HG03460 (cell line): ENCODE data around the gene HLCS.

Experiments
- ATAC-seq: cut with Tn5 transposase; IDR thresholded peaks from one replicate; pipeline ENCODE4 v1.9.1; 2021; ENCODE audit not compliant: unreplicated experiment

The HLCS gene

DNA sequence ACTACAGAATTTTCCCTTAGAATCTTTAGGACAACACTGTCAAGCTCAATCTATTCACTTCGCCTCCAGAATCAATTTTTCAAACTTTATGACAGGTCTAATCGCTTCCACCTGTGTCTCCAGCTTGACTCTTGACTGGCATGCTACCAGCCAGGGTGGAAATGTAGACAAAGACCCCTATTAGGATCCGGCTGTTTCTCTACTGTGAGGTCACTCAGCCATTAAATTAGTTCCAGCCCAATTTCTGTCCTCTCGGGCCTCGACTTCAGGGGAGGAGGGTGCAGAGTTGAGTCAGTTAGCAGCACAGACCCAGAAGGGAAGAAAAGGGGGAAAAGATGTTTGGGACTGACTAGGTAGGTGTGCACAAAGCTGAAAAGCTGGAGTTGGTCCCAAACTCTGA, 78.5 kb downstream of the HLCS start:
- ATAC-seq = no peak

DNA sequence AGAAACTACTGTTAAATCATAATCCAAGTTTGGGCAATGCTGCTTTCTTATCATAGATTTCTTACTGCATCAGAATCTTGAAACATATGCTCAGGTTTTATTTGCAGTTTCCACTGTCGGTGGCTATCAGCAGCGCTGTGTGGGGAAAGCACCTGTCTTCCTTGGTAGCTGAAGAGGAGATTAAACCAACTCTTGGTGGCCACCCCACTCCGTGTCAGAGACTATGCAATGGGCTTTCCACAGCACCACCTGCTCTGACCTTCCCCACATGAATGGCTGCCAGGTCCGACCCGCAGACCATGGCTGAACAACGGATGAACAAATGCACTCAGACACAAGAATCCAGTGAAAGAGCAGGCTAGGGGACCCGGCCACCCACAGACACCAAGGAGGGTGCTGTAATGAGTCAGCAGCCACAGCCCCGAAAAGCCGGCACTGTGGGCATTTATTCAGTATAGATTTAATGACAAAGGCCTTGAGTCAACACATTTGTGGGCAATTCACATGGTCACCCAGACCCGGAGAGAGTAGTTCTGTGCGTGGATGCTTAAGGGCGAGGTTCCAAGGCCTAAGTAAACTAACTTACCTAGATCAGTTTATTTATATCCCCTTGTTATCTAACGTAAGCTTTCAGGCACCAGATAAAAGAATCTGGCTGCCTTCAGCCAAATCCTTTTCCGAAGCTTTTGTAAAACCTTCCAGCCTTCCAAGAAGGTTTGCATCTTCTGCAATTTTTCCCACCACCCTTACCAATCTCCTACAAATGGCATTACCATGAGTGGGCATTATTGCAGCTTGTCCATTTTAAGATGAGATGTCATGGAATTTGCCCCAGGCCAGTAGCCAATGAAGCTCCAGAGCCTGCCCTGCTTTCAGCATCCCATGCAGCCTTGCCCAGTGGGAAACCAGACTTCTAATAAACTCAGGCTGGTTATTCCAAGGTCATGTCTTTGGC, 82.7 kb downstream of the HLCS start:
- no peak for ATAC-seq

DNA sequence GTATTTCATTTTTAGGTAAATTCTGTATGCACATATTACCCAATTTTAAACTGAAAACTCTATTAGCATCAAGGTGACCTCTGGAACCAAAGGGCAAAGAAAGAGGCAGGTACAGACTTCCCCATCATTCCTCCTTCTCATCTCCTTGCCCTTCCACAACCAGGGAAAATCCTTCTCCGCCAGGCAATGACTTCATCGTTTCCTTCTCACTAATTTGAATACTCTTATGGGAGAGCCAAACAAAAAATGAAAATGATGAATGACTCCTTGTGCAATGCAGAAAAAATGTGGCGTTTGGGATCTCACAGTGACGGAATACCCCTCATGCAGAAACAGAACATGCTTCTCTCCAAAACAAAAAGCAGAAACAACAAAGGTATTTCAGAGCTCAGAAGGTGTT, 83.7 kb downstream of the HLCS start:
- no peak for ATAC-seq

DNA sequence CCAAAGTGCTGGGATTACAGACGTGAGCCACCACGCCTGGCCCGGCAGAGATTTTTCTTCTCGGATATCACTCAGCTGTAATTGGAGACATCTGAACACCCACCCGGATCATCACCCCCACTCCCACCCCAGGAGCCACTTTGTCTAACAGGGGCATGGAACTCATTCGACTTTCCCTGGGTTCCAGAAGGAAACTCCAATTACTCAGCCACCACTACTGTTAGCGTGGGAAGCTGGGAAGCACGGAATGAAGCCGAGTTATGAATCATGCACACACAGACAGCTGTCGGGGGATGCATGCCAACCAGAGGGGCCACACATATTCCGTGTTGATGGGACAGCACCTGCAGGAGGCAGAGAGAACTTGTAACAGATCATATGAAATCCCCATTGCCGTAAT, 85.2 kb downstream of the HLCS start:
- ATAC-seq = no peak

DNA sequence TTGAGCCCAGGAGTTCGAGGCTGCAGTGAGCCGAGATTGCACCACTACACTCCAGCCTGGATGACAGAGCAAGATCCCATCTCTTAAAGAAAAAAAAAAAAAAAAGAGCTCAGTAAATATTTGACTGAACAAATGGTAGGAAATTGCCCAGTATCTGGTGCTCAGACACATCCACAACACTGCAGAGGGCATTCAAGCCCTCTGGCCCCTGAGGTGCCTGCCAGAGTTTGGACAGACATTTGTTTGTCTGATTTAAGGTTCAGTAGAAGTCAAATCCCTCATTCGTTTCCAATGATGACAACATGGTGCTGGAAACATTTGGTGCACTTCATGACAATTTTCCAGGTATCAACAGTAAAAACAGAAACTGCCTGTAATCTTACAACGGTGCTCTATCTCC, 86.6 kb downstream of the HLCS start:
- ATAC-seq = no peak

DNA sequence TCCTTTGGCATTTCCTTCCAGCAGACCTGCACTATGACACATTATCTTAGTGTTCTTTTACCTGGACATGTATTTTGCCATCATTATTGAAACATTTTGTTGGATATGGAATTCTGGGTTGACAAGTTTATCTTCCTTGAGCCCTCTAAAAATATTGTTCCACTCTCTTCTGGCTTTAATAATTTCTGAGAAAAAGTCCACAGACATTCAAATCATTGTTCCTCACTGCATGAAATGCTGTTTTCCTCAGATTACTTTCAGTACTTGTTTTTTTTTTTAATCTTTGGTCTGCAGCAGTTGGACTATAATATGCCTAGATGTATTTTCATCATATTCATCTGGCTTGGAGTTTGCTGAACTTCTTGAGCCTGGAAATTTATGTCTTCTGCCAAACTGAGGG, 88.7 kb downstream of the HLCS start:
- no peak for ATAC-seq

DNA sequence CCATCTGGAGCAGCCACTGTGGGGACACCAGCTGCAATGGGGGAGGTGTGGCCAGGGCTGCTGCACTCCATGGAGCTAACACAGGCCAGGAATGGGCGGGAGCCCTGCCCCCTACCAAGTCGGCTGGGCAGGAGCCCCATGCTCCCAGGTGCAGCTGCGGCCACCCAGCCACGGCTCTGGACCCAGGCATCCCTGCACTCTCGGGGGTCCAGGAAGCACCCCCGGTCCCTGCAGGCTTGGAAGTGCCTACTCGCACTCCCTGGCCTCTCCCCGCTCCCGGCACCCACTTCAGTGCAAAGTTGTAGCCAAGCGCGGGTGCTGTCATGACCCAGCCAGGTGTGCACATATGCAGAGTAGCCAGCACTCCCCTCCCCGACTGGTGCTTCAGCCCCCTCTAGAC, 91.8 kb downstream of the HLCS start:
- ATAC-seq = no peak

DNA sequence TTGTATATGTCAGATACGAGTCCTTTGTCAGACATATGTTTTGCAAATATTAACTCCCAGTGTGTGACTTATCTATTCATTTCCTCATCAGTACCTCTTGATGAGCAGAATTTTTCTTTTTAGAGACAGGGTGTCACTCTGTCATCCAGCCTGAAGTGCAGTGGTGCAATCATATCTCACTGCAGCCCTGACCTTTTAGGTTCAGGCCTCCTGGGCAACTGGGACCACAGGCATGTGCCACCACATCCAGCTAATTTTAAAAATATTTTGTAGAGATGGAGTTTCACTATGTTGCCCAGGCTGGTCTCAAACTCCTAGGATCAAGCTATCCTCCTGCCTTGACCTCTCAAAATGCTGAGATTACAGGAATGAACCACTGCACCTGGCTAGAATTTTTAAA, 93.0 kb downstream of the HLCS start:
- ATAC-seq = no peak

DNA sequence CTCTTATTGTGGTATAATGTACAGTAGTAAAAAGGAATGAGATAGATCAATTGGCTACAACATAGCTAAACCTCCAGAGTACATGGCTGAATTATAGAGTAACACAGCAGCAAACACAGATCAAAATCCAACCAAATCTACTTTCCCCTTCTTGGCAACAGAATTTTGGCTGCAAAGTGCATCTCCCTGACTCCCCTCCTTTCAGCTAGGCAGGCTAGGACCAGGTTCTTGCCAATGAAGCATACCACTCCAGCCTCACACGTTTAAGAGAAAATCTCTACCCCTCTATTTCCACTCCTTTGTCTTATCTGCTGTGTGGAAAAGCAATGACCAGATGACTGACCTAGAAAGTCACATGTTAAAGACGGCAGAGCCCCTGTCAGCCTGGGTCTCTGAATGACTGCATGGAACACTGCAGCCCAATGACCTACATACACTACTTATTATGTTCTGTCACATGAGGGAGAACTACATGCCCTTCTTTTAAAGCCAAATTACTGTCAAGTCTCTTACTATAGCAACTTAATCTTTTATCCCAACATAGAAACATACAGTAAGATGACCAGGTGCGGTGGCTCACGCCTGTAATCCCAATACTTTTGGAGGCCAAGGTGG, 99.1 kb downstream of the HLCS start:
- ATAC-seq = no peak

DNA sequence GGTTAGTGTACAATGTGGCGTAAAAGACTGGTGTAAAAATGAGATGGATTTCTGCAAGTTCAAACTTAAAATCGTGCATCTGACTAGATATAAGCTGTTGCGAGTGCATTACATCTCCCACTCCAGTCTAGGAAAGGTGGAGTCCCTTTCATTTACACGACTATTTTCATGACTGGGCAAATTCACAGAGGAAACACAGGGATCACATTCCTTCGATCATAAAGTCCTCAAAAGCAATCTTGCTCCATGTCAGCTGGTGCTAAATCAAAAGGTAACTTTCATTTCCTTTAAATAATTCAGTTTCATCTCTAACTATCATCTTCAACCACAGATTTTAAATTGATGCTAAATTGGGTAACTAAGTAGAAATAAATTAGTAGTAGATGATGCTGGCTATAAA, 100.0 kb downstream of the HLCS start:
- ATAC-seq = no peak

DNA sequence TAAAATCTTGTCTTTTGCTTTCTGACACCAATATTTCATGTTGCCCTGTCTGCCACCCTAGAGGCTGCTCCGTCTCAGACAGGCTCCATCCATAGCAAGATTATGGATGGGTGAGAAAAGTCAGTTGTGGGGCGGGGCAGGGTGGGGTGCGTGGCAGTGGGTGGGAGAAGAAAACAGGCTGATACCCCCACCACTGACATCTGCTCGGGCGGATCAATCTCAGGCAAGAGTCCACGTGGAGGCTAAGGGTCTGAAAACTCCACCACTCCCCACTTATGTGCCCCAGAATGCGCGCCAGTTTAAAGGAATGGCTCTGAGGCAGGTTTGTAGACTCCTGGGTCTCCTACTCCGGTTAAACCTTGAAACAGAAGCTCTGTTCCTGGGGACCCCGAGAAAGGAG, 101.5 kb downstream of the HLCS start:
- no peak for ATAC-seq

DNA sequence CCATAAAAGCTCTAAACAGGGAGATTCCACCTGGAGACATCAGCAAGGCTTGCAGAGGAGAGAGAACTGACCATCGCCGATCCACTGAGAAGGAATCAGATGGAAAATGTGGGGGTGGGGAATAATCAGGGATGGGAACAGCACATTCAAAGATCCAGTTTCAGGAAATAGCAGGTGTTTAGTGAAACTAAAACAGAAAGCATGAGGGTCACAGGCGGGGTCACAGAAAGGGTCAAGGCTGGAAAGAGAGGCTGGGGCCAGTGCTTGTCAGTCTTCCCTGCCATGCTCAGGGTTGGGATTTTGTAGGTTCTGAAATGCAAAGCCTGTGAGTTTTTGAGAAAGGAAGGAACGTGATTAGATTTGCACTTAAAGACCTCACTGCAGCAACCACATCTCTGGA, 103.2 kb downstream of the HLCS start:
- ATAC-seq = no peak

DNA sequence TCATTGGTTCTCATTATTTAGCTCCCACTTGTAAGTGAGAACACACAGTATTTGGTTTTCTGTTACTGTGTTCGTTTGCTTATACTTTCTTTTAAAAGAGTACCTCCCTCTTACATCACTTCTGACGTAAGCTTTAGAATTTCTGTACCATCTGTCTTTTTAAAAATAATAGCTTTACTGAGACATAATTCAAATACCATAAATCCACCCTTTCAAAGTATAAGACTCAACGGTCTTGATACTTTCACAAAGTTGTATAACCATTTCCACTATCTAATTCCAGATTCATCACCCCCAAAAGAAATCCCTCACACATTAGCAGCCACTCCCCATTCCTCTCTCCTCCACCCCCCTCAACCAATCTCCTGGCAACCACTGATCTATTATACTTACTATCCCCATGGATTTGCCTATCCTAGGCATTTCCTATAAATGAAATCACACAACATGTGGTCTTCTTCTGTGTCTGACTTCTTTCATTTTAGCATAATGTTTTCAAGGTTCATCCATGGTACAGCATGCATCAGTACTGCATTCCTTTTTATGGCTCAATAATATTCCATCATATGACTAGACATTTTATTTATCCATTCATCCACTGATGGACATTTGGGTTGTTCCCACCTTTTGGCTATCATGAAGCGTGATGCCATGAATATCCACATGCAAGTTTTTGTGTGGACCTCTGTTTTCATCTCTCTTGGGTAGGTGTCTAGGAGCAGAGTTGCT, 104.7 kb downstream of the HLCS start:
- no peak for ATAC-seq

DNA sequence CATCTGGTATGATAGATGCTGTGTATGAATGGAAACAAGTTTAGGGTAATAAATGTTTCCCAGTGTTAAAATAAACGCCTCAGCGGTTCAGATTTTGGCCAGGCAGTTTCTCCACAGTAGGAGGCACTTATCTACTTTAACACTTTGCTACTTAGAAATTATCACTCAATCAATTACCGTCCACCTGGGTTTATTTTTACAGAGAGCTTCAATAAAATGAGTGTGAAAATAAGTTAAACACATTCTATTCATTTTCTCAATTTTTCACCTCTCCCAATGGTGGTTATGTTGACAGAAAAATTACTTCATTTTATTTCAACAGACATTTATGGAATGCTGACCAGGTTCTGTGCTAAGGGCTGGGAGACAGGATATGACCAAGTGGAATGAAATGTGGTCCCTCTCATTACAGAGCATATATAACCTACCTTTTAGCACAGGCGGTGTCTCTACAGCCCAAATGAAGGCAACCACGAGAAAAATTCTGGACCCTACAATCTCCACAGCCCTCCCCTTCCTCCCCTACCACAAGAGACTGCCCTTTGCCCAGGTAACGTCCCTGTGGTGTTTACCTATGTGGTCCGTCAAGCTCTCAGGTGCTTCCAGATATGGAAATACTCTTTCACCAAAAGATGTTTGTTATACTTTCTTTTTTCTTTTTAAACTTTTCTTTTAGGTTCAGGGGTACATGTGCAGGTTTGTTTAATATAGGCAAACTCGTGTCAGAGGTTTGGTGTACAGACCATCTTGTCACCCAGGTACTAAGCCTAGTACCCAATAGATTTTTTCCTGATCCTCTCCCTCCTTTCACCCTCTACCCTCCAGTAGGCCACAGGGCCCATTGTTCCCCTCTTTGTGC, 105.5 kb downstream of the HLCS start:
- no peak for ATAC-seq

DNA sequence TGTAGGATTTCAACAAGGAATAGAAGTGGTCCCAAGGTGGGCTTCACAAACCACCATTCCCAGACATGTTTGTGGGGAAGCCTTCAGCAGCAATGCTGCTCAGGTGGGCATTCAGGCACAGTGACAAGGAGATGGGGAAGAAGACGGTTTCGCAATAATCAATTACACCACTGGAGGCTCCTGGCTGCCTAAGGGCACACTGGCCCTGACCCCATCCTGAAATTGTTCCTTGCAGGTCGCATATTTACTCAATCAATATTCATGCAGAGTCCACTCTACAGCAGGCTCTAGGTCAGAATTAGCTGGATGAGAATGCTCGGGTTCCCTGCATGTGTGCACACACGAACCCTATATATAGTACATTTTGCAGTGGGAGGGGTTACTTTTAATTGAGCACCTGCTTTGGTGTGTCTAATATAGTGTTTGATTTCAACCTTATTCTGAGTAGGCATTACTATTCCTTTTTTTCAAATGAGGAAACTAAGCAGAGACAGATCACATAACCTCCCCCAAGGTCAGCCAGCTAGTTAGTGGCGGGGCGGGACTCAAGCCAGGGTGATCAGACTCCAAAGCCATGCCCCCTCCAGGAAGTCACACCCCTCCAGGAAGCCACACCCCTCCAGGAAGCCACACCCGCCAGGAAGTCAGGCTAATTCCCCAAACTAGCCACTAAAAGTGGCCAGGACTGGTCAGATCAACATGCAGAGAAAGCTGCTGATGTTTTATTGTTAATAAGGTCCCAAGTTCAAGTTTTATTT, 106.5 kb downstream of the HLCS start:
- no peak for ATAC-seq

DNA sequence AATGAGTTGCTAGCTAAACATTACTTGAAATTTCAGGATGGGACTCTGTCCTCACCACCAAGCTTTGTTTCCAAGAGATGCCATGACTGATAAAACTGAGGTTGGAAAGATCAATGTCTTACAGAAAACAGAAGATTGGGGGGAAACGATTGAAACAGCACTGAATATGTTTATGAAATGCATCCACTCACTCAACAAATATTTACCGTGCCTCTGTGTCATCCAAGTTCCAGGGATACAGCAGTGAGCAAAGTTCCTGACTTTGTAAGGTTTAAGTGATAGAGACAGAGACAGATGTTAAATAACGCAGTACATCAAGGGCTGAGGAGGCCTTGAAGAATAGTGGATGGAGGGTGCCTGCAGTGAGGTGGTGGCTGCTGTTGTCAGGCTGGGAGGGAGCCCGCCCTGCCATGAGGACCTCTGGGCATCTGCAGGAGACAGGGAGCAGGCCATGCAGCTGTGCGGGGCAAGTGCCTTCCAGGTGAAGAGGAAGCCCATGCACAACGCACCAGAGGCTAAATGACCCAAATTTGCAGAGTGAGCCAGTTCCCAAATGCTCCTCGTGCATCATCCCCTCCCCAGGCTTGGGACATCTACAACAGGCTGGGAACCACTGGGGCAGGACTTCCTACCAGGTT, 108.0 kb downstream of the HLCS start:
- ATAC-seq = no peak

DNA sequence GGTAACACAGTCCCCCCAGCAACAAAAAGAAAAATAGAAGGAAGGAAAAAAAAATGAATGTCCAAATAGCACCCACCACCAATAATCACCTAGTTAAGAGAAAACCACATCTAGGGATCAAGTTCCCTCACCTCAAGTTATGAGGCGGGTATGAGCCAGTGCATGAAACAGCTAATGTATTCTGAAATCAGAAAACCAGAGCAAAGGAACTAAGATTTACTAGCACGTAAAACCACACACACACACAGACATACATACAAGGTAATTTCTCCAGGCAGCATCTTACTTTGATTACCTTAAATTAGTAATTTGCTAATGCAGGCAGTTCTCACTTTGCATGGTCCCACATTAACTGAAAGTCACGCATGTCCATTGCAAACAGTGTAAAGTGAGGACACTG, 109.8 kb downstream of the HLCS start:
- no peak for ATAC-seq

DNA sequence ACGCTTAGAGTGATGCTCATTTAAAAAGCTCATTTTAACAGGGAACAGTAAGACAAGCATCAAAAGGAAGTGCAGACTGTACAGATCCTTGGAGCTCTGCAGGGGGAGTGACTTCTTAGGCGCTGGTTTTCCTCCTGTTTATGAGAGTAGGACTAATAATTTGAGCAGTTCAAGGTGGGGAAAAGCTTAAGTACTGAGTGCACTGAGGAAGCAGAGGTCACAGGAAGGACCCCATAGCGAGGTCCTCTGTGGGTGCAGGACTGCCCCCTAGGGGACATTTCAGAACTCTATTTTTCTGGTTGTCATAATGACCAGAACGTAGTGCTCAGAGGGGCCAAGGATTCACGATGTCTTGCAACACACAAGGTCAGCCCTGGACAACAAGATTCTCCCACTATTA, 112.1 kb downstream of the HLCS start:
- ATAC-seq = no peak

DNA sequence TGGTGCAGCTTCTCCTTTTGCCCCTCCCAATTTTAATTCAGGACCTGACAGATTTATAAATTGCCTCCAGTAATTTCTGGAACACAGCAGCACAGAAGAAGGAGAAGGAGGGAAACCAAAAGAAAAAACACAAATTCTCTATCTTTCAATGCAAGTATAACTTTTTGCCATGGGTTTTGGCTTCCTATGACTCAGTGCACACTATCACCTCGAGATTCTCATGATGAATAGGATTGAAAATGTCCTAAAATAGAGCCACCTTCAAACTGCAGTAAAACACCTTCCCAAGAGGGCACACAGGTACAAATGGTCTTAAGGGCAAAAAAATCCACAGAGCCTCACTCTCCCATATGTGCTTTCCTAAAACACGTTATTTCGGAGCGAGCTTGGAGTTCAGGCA, 113.6 kb downstream of the HLCS start:
- no peak for ATAC-seq

DNA sequence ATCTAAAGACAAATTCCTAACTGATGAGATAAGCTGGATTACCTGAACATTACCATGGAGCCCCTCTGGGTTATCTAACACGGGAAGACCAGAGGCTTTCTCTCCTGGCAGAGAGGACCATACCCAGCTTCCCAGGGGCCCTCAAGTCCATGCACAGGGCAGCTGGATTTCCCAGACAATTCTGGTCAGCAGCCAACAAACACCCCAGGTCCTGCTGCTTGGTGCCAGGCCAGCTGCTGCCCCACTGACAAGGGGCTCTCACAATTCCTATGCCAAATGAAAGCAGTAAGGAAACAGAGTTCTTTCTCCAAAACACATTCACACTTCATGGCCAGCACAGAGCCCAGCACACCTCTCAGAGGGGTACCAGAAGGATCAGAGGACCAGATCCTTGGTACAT, 114.2 kb downstream of the HLCS start:
- ATAC-seq = no peak
